ENCODE results near the gene CHD9NB.

Gene CHD9NB

GRCh38 chr16:53085369-53085843 is 32.7 kb upstream of the CHD9NB start:
- Histone ChIP-seq H2BK5ac (ENCODE audit: low read length) (no peak overlapping the region), H3K4me3 (ENCODE audit: low read length) (no peak overlapping the region), H2BK120ac (ENCODE audit: low read depth, low read length) (no peak overlapping the region), H4K8ac (ENCODE audit: low read depth, low read length) (no peak overlapping the region), H3K27me3 (ENCODE audit: insufficient read depth, low read length, poor library complexity) (no peaks in the 10 kb centered on the region), H3K27ac (ENCODE audit: low read depth, low read length) (no peak overlapping the region), H2AK5ac (ENCODE audit: low read length) (no peak overlapping the region), H3K79me2 (ENCODE audit: control insufficient read depth, insufficient read depth, low read length) (no peaks in the 10 kb centered on the region), H3K18ac (ENCODE audit: low read length) (no peak overlapping the region), H3K4me1 (ENCODE audit: control insufficient read depth, low read depth, low read length) (peaks cover 25% of the 10 kb centered on the region), H2BK15ac (replicated peaks; ENCODE audit: low read depth) (no peak overlapping the region), H3K9ac (ENCODE audit: low read length) (no peak overlapping the region), H3K4ac (ENCODE audit: low read depth, low read length) (no peak overlapping the region), H3K23ac (ENCODE audit: low read length) (no peak overlapping the region), H3K79me1 (ENCODE audit: low read length) (peaks cover 2% of the 10 kb centered on the region), H3K56ac (ENCODE audit: low read length) (no peak overlapping the region), H4K5ac (ENCODE audit: low read length) (no peak overlapping the region), H3K36me3 (ENCODE audit: control insufficient read depth, insufficient read depth, low read length) (no peaks in the 10 kb centered on the region), H3K4me2 (ENCODE audit: low read length) (no peak overlapping the region)
- DNase-seq = no peak
- WGBS (ENCODE audit: extremely low coverage, insufficient coverage, low lambda C conversion rate) = no CpG with 5 or more reads among the region's 4 CpGs

- Histone ChIP-seq H3K4me1 (ENCODE audit: control insufficient read depth, low read depth, low read length) (peaks cover 23% of the 10 kb centered on the region), H4K5ac (ENCODE audit: low read length) (no peak overlapping the region), H3K27ac (ENCODE audit: low read depth, low read length) (no peak overlapping the region), H2BK120ac (ENCODE audit: low read depth, low read length) (no peak overlapping the region), H3K27me3 (ENCODE audit: insufficient read depth, low read length, poor library complexity) (no peaks in the 10 kb centered on the region), H3K36me3 (ENCODE audit: control insufficient read depth, insufficient read depth, low read length) (no peaks in the 10 kb centered on the region), H2BK15ac (replicated peaks; ENCODE audit: low read depth) (no peak overlapping the region), H3K4ac (ENCODE audit: low read depth, low read length) (no peak overlapping the region), H3K79me1 (ENCODE audit: low read length) (peaks cover 2% of the 10 kb centered on the region), H3K56ac (ENCODE audit: low read length) (no peak overlapping the region), H4K8ac (ENCODE audit: low read depth, low read length) (no peak overlapping the region), H3K4me3 (ENCODE audit: low read length) (no peak overlapping the region), H3K9ac (ENCODE audit: low read length) (no peak overlapping the region), H3K23ac (ENCODE audit: low read length) (no peak overlapping the region), H3K4me2 (ENCODE audit: low read length) (no peak overlapping the region), H3K79me2 (ENCODE audit: control insufficient read depth, insufficient read depth, low read length) (no peaks in the 10 kb centered on the region), H2BK5ac (ENCODE audit: low read length) (no peak overlapping the region), H3K18ac (ENCODE audit: low read length) (no peak overlapping the region), H2AK5ac (ENCODE audit: low read length) (no peak overlapping the region)
- DNase-seq = no peak
- WGBS (ENCODE audit: extremely low coverage, insufficient coverage, low lambda C conversion rate) = no CpG with 5 or more reads among the region's 8 CpGs
These were observed 32.1 kb upstream of the CHD9NB start for GRCh38 chr16:53084746-53085334.

GRCh38 chr16:53084141-53084541 is 31.4 kb upstream of the CHD9NB start:
- H3K56ac ChIP-seq (ENCODE audit: low read length) = no peak overlapping the region
- no peak overlapping the region for H3K18ac ChIP-seq (ENCODE audit: low read length)
- no peaks in the 10 kb centered on the region for H3K36me3 ChIP-seq (ENCODE audit: control insufficient read depth, insufficient read depth, low read length)
- no peak overlapping the region for H2BK15ac ChIP-seq (replicated peaks; ENCODE audit: low read depth)
- peaks cover 5% of the 10 kb centered on the region for H3K79me1 ChIP-seq (ENCODE audit: low read length)
- no peak overlapping the region for H4K5ac ChIP-seq (ENCODE audit: low read length)
- no peak overlapping the region for H2BK5ac ChIP-seq (ENCODE audit: low read length)
- H3K23ac ChIP-seq (ENCODE audit: low read length) = no peak overlapping the region
- DNase-seq = no peak
- WGBS (ENCODE audit: extremely low coverage, insufficient coverage, low lambda C conversion rate) = no CpG with 5 or more reads among the region's 4 CpGs
- H4K8ac ChIP-seq (ENCODE audit: low read depth, low read length) = no peak overlapping the region
- H3K4me1 ChIP-seq (ENCODE audit: control insufficient read depth, low read depth, low read length) = peaks cover 23% of the 10 kb centered on the region
- no peaks in the 10 kb centered on the region for H3K79me2 ChIP-seq (ENCODE audit: control insufficient read depth, insufficient read depth, low read length)
- H2AK5ac ChIP-seq (ENCODE audit: low read length) = no peak overlapping the region
- no peak overlapping the region for H3K4ac ChIP-seq (ENCODE audit: low read depth, low read length)
- H3K4me3 ChIP-seq (ENCODE audit: low read length) = no peak overlapping the region
- H3K4me2 ChIP-seq (ENCODE audit: low read length) = no peak overlapping the region
- no peak overlapping the region for H3K9ac ChIP-seq (ENCODE audit: low read length)
- no peak overlapping the region for H2BK120ac ChIP-seq (ENCODE audit: low read depth, low read length)
- H3K27ac ChIP-seq (ENCODE audit: low read depth, low read length) = no peak overlapping the region
- no peaks in the 10 kb centered on the region for H3K27me3 ChIP-seq (ENCODE audit: insufficient read depth, low read length, poor library complexity)

GRCh38 chr16:53083119-53083518 is 30.4 kb upstream of the CHD9NB start:
- Histone ChIP-seq H3K36me3 (ENCODE audit: control insufficient read depth, insufficient read depth, low read length) (no peaks in the 10 kb centered on the region), H2AK5ac (ENCODE audit: low read length) (no peak overlapping the region), H3K56ac (ENCODE audit: low read length) (no peak overlapping the region), H3K4me1 (ENCODE audit: control insufficient read depth, low read depth, low read length) (peaks cover 23% of the 10 kb centered on the region), H3K79me2 (ENCODE audit: control insufficient read depth, insufficient read depth, low read length) (no peaks in the 10 kb centered on the region), H3K4me2 (ENCODE audit: low read length) (no peak overlapping the region), H3K79me1 (ENCODE audit: low read length) (peaks cover 5% of the 10 kb centered on the region), H2BK5ac (ENCODE audit: low read length) (no peak overlapping the region), H4K8ac (ENCODE audit: low read depth, low read length) (no peak overlapping the region), H3K4ac (ENCODE audit: low read depth, low read length) (no peak overlapping the region), H2BK15ac (replicated peaks; ENCODE audit: low read depth) (no peak overlapping the region), H3K18ac (ENCODE audit: low read length) (no peak overlapping the region), H3K23ac (ENCODE audit: low read length) (no peak overlapping the region), H3K9ac (ENCODE audit: low read length) (no peak overlapping the region), H3K4me3 (ENCODE audit: low read length) (no peak overlapping the region), H2BK120ac (ENCODE audit: low read depth, low read length) (no peak overlapping the region), H4K5ac (ENCODE audit: low read length) (no peak overlapping the region), H3K27ac (ENCODE audit: low read depth, low read length) (no peak overlapping the region), H3K27me3 (ENCODE audit: insufficient read depth, low read length, poor library complexity) (no peaks in the 10 kb centered on the region)
- no CpG with 5 or more reads among the region's 1 CpG for WGBS (ENCODE audit: extremely low coverage, insufficient coverage, low lambda C conversion rate)
- no peak for DNase-seq

GRCh38 chr16:53082509-53082908 is 29.8 kb upstream of the CHD9NB start:
- Histone ChIP-seq H2BK5ac (ENCODE audit: low read length) (no peak overlapping the region), H3K18ac (ENCODE audit: low read length) (no peak overlapping the region), H4K8ac (ENCODE audit: low read depth, low read length) (no peak overlapping the region), H2BK15ac (replicated peaks; ENCODE audit: low read depth) (no peak overlapping the region), H3K27ac (ENCODE audit: low read depth, low read length) (no peak overlapping the region), H3K27me3 (ENCODE audit: insufficient read depth, low read length, poor library complexity) (no peaks in the 10 kb centered on the region), H2AK5ac (ENCODE audit: low read length) (no peak overlapping the region), H3K36me3 (ENCODE audit: control insufficient read depth, insufficient read depth, low read length) (no peaks in the 10 kb centered on the region), H3K9ac (ENCODE audit: low read length) (no peak overlapping the region), H3K79me1 (ENCODE audit: low read length) (peaks cover 5% of the 10 kb centered on the region), H3K79me2 (ENCODE audit: control insufficient read depth, insufficient read depth, low read length) (no peaks in the 10 kb centered on the region), H4K5ac (ENCODE audit: low read length) (no peak overlapping the region), H3K4me2 (ENCODE audit: low read length) (no peak overlapping the region), H3K23ac (ENCODE audit: low read length) (no peak overlapping the region), H2BK120ac (ENCODE audit: low read depth, low read length) (no peak overlapping the region), H3K4ac (ENCODE audit: low read depth, low read length) (no peak overlapping the region), H3K56ac (ENCODE audit: low read length) (no peak overlapping the region), H3K4me3 (ENCODE audit: low read length) (no peak overlapping the region), H3K4me1 (ENCODE audit: control insufficient read depth, low read depth, low read length) (peaks cover 23% of the 10 kb centered on the region)
- no peak for DNase-seq
- no CpG with 5 or more reads among the region's 4 CpGs for WGBS (ENCODE audit: extremely low coverage, insufficient coverage, low lambda C conversion rate)

All from mesendoderm (in vitro differentiated cells).